Measurements from ENCODE around the gene ZNF891. TPM values are rescaled to one million over a fixed set of nuclear protein-coding genes. Genes with fewer than 3 reads are reported as not detected.
A peak's percentile ranks its signal among the peaks of the same experiment; 100 is the strongest.

The ZNF891 gene
- total RNA-seq, 2 donors from 2014 or later: 4.3 to 5.4 TPM

- no peaks in the 10 kb centered on the region for H3K27me3 ChIP-seq (replicated peaks; ENCODE audit: insufficient read depth)
- no peak overlapping the region for H3K27ac ChIP-seq
- TF ChIP-seq CTCF (IDR thresholded peaks at IDR 0.05): no peak
- H3K4me1 ChIP-seq (ENCODE audit: control insufficient read depth in 1 of 2, low read depth in 2 of 2): no peaks in the 10 kb centered on the region
- no peak for DNase-seq (ENCODE audit: low spot score)
- peaks cover 8% of the 10 kb centered on the region for H3K36me3 ChIP-seq
- no peak overlapping the region for H3K4me3 ChIP-seq
- no peak for ATAC-seq (ENCODE audit: insufficient number of reproducible peaks, low FRiP score, low read depth)
- H3K9me3 ChIP-seq: peaks cover 97% of the 10 kb centered on the region
Observed at GRCh38 chr12:133063556-133063955, 66.5 kb downstream of the ZNF891 start.

DNA sequence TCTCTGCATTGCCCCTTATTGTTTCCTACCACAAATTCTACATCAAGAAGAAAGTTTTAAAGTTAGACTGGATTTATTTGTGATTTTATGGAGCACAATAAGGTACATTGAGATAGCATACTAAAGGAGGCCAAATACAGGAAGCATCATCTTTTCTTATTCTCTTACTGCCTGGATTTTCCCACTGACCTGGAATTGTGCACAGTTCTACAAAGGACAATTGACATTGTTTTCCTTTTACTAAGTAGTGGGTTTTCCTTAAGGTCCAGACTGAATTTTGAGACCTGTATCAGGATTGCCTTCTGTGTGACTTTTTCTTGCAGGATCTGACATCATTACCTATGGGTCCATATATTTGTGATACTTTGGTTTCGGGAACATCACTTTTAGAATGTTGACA, 68.1 kb downstream of the ZNF891 start:
- Histone ChIP-seq H3K4me1 (ENCODE audit: control insufficient read depth in 1 of 2, low read depth in 2 of 2) (no peaks in the 10 kb centered on the region), H3K27ac (no peak overlapping the region), H3K9me3 (peaks cover 98% of the 10 kb centered on the region), H3K27me3 (replicated peaks; ENCODE audit: insufficient read depth) (no peaks in the 10 kb centered on the region), H3K4me3 (no peak overlapping the region), H3K36me3 (peaks cover 23% of the 10 kb centered on the region)
- no peak for ATAC-seq (ENCODE audit: insufficient number of reproducible peaks, low FRiP score, low read depth)
- no peak for TF ChIP-seq CTCF (IDR thresholded peaks at IDR 0.05)
- DNase-seq (ENCODE audit: low spot score): no peak

DNA sequence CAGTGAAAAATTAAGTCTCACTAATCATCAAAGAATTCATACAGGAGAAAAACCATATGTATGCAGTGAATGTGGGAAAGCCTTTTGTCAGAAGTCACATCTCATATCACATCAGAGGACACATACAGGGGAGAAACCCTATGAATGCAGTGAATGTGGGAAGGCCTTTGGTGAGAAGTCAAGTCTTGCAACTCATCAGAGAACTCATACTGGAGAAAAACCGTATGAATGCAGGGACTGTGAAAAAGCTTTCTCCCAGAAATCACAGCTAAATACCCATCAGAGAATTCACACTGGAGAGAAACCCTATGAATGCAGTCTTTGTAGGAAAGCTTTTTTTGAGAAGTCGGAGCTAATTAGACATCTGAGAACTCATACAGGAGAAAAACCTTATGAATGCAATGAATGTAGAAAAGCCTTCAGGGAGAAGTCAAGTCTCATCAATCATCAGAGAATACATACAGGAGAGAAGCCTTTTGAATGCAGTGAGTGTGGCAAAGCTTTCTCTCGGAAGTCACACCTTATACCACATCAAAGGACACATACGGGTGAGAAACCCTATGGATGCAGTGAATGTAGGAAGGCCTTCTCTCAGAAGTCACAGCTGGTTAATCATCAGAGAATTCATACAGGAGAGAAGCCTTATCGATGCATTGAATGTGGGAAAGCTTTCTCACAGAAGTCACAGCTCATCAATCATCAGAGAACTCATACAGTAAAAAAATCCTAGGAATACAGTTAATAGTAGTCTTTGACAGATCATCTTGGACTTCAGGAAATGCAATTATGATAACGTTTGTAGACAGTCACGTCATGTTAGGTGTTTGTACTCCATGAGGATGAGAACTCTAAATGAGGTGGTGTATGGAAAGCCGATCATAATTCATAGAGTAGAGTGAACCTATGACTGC, 71.6 kb downstream of the ZNF891 start:
- peaks cover 35% of the 10 kb centered on the region for H3K36me3 ChIP-seq
- no peaks in the 10 kb centered on the region for H3K4me1 ChIP-seq (ENCODE audit: control insufficient read depth in 1 of 2, low read depth in 2 of 2)
- H3K4me3 ChIP-seq: peak overlapping the region; percentile 10
- peaks cover 97% of the 10 kb centered on the region for H3K9me3 ChIP-seq
- DNase-seq (ENCODE audit: low spot score) (no peak), ATAC-seq (ENCODE audit: insufficient number of reproducible peaks, low FRiP score, low read depth) (no peak)
- TF ChIP-seq CTCF (IDR thresholded peaks at IDR 0.05): no peak
- no peak overlapping the region for H3K27ac ChIP-seq
- H3K27me3 ChIP-seq (replicated peaks; ENCODE audit: insufficient read depth): no peaks in the 10 kb centered on the region

DNA sequence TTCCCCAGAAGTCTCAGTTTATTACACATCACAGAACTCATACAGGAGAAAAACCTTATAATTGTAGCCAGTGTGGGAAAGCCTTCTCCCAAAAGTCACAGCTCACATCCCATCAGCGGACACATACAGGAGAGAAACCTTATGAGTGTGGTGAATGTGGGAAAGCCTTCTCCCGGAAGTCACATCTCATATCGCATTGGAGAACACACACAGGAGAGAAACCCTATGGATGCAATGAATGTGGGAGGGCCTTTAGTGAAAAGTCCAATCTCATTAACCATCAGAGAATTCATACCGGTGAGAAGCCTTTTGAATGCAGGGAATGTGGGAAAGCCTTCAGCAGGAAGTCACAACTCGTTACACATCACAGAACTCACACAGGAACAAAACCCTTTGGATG, 72.6 kb downstream of the ZNF891 start:
- TF ChIP-seq CTCF (IDR thresholded peaks at IDR 0.05): no peak

More for the DNA sequence above, 72.6 kb downstream of the ZNF891 start:
- DNase-seq (ENCODE audit: low spot score) (no peak), ATAC-seq (ENCODE audit: insufficient number of reproducible peaks, low FRiP score, low read depth) (no peak)
- H3K27ac ChIP-seq: no peak overlapping the region
- H3K27me3 ChIP-seq (replicated peaks; ENCODE audit: insufficient read depth): no peaks in the 10 kb centered on the region
- H3K4me3 ChIP-seq: peak overlapping the region; percentile 10
- H3K9me3 ChIP-seq: peaks cover 97% of the 10 kb centered on the region
- peaks cover 40% of the 10 kb centered on the region for H3K36me3 ChIP-seq
- H3K4me1 ChIP-seq (ENCODE audit: control insufficient read depth in 1 of 2, low read depth in 2 of 2): no peaks in the 10 kb centered on the region

Other genes with a start within 250 kb of the ZNF891 start
- 10 to 100 TPM; 72.3 to 75.6 TPM for gene CHFR, start 242.7 kb downstream of the ZNF891 start, total RNA-seq
- 10 to 100 TPM in 1 of 2 donors, 1 to 10 TPM in 1; 7.0 to 23.2 TPM for gene ZNF605, start 174.0 kb downstream of the ZNF891 start, total RNA-seq
- 10 to 100 TPM in 1 of 2 donors, 1 to 10 TPM in 1; 8.1 to 18.8 TPM for gene ZNF26, start 143.9 kb downstream of the ZNF891 start, total RNA-seq
- 10 to 100 TPM; 29.0 to 39.4 TPM for gene ZNF84, start 92.8 kb downstream of the ZNF891 start, total RNA-seq
- 10 to 100 TPM in 1 of 2 donors, 1 to 10 TPM in 1; 5.0 to 16.2 TPM for gene ZNF140, start 49.4 kb downstream of the ZNF891 start, total RNA-seq
- gene ZNF10, start 353 bp upstream of the ZNF891 start, total RNA-seq: 10 to 100 TPM; 13.9 to 14.7 TPM
- 10 to 100 TPM; 21.3 to 25.5 TPM for gene ZNF268, start 51.2 kb upstream of the ZNF891 start, total RNA-seq
- not detected for gene ANHX, start 105.6 kb upstream of the ZNF891 start, total RNA-seq